GM19438 (cell line): Measurements from ENCODE around the gene PRKAG2.

Experiments
- ATAC-seq: cut with Tn5 transposase; IDR thresholded peaks from one replicate; pipeline ENCODE4 v1.9.1; 2021; ENCODE audit warnings: low read depth; ENCODE audit not compliant: unreplicated experiment

PRKAG2 gene

DNA sequence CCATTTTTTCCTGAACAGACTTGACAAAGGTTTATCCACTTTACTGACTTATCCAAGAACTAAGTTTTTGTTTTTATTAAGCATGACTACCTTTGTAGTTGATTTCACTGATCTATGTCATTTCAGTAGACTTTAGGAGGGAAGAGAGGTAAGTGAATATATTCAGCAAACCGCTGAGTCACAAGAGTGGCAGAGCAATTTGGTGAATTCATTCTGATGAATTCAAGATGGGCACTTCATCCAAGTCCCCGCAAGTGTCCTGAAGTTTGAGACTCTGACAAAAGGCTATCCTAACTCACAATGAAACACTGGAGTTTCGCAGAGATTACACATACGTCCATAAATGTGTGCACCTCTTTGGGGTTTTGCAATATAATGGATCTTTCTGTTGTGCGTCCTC, 255.0 kb downstream of the PRKAG2 start:
- no peak for ATAC-seq

DNA sequence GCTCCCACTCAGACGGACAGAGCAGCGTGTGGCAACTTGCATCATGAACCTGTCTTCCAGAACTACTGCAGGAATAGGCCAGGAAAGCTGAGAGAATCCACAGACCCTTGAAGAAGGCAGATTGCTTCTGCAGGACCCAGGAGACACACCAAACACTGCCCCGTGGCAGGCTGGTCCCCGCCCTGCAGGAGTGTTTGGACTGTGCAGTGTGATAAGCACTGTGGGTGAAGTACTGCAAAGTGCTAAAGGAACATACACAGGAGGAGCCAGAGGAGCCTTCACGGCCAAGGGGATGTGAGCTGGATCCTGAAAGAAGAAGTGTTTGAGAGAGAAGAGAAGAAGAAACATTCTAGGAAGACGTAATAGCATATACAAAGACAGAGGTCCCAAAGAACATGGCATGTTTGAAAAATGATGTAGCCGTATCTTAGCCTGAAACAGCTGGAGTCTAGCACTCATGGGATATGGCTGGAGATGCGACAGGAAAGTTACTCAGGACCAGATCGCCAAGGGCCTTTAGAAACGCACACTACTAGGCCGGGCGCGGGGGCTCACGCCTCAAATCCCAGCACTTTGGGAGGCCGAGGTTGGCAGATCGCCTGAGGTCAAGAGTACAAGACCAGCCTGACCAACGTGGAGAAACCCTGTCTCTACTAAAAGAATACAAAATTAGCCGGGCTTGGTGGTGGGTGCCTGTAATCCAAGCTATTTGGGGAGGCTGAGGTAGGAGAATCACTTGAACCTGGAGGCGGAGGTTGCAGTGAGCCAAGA, 260.3 kb downstream of the PRKAG2 start:
- no peak for ATAC-seq

DNA sequence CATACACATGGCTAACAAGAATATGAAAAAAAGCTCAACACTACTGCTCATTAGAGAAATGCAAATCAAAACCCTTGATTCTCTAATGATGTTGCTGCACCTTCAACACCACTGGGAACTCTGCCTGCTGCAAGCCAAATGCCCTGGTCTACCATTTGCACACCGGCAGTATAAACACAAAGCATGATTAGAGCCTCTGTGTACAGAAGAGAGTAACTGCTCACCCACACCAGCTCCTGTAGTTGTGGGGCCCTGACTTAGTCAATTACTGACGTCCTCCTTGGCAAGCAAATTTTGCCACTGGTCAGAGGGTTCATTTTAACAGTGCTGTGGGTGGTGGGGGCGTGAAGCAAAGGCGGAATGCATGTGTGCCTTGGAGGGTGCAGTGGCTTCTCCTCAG, 261.1 kb downstream of the PRKAG2 start:
- no peak for ATAC-seq

DNA sequence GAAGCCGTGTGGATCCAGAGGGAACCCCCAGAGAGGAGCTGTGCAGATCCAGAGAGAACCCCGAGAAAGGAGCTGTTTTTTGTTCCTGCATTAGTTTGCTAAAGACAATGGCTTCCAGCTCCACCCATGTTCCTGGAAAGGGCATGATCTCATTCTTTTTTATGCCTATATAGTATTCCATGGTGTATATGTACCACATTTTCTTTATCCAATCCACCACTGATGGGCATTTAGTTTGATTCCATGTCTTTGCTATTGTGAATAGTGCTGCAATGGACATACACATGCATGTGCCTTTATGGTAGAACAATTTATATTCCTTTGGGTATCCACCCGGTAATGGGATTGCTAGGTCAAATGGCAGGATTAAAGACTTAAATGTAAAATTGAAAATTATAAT, 261.9 kb downstream of the PRKAG2 start:
- no peak for ATAC-seq

DNA sequence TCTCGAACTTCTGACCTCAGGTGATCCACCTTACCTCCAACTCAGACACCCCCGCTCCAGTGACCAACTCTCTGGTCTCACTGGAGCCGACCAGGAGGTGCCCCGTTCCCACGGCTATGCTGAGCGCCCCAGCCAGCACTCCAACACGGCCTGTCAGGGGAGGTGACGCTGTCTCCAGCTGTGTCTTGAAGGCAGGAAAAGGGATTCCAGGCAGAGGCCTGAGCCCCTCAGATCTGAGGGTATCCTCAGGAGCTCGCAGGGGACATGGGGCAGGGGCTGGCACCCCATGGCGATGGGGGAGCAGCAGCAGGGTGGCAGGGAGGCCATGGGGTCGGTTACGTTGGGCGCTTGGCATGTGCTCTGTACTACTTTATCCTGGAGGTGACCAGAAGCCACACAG, 262.9 kb downstream of the PRKAG2 start:
- no peak for ATAC-seq

DNA sequence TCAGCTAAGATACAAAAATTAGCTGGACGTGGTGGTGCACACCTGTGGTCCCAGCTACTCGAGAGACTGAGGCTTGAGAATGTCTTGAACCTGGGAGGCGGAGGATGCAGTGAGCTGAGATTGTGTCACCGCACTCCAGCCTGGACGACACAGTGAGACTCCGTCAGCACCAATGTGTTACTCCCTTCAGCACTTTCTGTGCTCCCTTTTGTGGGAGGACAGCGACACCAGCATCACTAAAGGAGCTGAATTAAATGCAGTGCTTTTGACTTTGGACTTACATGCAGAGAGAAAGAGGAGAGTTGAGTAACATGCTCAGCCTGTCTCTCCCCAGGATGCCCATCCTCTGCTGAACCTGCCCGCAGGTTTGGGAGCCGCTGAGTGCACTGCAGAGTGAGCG, 265.0 kb downstream of the PRKAG2 start:
- ATAC-seq: no peak

DNA sequence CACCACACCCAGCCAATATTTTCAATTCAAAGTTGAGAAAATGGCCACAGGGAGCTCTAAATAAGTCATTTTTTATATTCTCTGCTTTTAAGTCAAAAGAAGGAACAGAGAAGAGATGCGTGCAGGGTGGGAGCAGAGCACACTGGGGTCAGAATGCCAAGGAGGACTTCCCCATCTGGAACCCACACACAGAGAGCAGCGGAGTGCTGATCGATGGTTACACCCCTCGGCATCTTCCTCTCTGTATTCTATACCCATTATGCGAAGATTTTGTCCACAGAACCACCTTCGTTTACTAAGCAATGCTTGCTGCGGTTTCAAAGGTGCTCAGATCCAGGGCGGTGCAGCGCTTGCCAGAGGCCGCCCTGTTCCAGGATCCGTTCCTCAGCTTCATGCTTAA, 265.9 kb downstream of the PRKAG2 start:
- ATAC-seq: no peak

DNA sequence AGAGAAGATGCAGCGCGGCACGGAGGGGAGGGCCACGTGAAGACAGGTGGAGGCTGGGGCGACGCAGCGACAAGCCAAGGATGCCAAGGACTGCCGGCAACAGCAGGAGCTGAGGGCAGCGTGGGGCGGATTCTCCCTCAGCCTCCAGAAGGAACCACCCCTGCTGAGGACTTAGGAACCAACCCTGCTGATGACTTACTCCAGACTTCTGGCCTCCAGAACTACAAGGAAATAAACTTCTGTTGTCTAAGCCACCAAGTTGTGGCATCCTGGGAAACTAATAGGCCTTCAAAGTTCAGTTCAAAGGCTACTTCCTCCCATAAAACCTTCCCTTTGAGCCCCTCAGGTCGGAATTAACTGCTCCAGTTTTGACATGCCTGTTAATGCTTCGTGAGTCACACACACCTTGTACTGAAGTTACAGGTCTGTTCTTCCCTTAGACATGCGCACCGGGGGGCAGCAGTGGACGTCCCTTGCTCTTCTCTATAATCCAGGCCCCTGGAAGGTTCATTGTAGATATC, 268.8 kb downstream of the PRKAG2 start:
- ATAC-seq: no peak

DNA sequence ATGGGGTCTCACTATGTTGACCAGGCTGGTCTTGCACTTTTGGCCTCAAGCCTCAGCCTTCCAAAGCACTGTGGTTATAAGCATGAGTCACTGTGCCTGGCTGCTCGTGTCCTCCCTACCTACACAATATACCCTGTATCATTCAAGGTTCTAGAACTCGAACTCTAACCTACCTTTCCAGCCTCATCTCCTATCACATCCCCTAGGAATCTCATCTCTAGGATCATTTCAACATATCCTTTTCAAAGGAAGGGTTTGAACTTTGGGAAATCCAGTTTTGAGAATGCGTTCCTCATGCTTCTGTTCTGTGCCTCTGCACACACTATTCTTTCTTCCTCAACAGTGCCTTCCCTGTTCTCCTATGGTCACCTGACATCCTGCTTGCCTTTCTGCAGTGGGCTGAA, 269.4 kb downstream of the PRKAG2 start:
- ATAC-seq: no peak

DNA sequence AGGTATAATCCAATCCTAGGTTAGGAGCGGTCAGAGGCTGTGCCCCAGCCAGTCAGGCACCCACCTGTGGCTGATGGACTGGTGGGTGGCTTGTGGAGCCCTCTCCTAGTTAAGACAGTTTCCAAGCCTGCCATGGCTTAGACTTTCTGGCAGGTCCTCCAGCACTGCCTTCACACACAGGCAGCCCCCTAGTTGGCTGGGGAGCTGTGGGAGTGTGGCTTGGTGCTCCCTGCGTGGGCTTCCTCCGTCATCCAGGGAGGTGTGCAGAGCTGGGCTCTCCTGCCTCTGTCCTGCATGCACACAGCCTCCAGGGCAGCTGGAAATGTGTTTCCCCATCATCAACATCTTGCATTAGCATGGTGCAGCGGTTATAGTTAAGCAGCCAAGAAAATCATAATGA, 273.0 kb downstream of the PRKAG2 start:
- no peak for ATAC-seq

DNA sequence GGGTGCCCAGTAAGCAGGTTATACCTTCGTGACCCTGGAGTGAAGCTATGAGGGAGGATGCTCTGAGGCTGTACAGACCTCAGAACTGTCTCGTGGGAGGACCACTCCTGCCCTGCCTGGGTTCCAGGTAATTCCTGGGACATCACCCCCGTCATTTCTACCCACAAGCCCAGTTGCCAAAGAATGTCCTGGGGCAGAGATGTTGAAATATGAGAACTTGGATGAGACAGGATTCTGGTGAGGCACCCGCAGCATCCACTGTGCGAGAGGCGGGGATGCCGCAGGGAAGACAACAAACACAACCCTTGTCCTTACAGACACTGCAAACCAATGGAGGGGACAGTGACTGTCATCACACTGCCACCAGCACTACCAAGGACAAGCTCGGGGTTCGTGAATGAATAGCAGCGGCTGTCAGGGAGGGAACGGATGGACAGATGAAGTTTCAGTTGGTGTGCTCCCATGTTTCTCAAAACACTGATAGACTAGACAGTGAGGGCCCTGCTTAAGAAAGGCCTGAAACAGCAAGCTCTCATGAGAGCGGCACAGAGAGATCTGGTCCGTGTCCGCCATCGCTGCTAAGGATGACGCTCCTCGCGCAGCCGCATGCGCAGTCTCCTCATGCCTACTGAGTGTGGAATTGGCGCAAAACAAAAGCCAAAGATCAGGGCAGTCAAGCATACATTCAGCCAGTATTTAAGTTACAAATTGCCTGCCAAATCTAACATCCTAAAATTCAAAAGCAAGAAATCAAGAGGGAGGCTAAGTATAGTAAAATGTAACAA, 275.2 kb downstream of the PRKAG2 start:
- ATAC-seq: no peak

DNA sequence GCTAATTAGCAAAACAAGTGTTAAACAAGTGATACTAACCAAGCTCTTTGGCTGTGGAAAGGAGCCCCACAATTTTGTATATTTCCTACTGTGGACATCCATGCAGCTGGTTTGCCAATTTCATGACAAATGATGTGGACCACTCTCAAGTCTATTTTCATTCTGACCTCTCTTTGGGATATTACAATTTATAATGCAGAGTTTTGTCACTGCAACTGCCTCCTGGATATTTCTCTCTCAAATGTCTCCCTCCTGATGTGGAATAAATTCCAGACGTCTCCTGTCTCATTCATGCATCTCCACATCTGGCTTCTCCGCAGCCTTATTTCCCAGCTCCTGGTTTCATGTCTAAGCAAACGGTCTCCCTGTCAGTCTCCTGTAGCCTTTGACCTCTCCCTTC, 276.6 kb downstream of the PRKAG2 start:
- no peak for ATAC-seq

DNA sequence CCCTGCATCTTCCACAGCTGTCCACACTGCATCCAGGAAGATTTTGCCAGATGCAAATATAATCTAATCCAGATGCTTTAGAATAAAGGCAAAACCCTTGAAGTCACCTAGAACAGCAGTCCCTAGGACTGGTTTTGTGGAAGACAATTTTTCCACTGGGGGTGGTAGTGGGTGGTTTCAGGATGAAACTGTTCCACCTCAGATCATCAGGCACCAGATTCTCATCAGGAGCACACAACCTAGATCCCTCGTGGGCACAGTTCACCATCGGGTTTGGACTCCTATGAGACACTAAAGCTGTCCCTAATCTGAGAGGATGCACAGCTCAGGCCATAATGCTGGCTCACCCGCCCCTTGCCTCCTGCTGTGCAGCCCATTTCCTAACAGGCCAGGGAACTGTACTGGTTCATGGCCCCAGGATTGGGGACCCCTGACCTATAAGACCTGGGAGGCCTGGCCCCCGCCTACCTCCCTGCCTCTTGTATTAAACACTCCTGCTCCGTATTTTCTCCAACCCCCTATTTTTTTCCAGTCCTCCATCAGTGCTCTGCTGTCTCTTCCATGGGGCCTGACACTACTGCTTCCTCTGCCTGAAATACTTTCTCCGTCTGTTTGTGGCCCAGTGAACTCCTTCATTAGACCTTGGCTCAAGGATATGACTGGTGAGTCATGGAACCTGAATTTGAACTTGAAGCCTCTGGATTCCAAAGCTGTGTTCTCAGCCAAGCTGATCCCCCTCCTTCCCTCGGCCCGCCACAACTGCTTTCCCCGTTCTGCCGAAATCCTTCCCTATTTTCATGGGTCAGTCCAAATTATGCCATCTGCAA, 277.3 kb downstream of the PRKAG2 start:
- no peak for ATAC-seq

DNA sequence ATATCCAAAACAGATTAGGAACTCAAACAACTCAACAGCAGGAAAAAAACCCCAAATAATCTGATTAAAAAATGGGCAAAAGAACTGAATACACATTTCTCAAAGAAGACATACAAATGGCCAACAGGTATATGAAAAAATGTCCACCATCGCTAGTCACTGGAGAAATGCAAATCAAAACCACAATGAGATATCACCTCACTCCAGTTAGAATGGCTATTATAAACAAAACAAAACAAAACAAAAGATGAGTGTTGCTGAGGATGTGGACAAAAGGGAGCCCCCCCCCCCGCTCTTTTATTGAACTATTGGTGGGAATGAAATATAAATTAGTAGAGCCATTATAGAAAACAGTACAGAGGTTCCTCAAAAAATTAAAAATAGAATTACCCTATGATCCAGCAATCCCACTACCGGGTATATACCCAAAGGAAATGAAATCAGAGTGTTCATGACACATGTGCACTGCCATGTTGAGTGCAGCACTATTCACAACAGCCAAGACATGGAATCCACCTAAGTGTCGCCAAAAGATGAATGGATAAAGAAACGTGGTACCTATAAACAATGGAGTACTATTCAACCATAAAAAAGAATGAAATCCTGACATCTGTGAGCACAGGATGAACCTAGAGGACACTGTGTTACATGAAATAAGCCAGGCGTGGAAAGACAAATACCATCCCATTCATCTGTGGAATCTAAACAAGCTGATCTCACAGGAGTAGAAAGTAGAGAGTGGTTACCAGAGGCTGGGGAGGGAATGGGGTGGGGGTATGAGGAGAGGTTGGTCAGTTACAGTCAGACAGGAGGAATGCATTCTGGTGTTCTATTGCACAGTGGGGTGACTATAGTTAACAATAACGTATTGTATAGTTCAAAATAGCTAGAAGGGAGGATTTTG, 279.1 kb downstream of the PRKAG2 start:
- no peak for ATAC-seq

DNA sequence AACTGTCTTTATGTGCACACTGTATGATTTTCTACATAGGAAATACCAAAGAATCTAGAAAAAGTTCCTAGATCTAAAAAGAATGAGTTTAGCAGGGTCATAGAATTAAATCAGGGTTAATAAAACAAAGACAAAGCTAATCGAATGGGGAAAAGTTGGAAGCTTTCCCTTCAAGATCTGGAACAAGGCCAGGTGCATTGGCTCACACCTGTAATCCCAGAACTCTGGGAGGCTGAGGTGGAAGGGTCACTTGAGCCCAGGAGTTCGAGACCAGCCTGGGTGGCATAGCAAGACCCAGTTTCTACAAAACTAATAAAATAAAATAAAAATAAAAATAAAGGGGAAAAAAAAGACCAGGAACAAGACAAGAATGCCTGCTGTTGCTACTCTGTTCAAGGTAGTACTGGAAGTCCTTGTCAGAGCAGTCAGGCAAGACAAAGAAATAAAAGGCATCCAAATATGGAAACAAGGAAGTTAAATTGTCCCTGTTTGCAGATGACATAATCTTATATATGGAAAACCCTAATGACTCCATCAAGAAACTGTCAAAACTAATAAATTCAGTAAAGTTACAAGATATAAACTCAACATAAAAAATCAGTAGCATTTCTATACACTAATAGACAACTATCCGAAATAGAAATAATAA, 281.1 kb downstream of the PRKAG2 start:
- no peak for ATAC-seq

DNA sequence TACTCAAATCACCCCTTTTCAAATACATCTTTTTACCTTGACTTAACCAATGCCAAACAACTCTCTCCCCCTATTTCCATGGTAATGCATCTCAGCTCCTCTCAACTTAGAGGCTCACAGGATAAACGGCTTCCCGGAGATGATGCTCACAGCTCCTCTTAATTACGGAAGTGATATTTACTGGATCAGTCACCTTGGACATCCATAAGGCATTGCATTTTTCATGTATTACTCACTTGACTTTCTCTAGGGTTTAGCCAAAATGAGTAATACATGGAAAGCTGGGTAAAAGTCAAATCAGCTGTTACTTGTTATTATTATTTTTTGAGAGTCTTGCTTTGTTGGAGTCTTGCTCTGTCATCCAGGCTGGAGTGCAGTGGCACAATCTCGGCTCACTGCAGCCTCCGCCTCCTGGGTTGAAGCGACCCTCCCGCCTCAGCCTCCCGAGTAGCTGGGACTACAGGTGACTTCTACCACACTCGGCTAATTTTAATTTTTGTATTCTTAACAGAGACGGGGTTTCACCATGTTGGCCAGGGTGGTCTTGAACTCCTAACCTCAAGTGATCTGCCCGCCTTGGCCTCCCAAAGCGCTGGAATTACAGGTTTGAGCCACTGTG, 283.9 kb downstream of the PRKAG2 start:
- no peak for ATAC-seq

DNA sequence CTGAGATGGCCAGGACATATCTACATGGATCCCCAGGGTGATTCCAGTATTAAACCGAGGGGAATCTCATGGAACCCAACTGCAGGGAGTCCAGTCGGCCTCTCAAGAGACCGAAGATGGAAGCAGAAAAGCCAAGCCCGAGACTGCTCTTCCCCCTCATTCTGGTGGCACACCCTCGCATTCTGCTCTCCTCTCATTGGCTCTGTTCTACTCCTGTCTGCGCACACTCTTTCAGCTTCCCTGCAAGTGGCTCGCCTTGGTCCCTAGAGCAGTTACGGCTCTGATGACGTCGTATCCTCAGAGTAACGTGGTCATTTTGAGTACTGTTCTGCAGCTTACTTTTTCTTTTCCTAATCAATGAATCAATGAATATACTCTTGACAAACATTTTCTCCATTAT, 284.6 kb downstream of the PRKAG2 start:
- no peak for ATAC-seq

DNA sequence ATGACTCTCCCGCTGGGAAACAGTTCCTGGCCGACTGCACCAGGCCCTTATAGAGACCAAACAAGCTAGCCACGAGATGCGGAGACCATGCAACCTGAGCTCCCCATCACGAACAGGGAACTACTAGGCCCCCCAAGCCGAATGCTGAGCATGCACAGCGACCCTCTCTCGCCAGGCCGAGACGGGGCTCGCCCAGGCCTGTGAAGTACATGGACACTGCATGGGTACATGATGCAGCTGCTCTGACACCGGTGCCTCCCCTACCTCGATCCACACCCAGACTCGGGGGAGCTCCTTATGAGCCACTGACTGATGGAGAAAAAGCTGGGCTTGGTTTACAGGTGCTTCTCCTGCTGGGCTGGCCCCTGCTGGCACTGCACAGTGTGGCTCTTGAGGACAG, 285.0 kb downstream of the PRKAG2 start:
- ATAC-seq: no peak
